OCI-LY1 (cell line): Measurements from ENCODE around the gene HOXD4.

Experiments used
- H2AFZ ChIP-seq: fragments of 200-600 bp; sonication (generic), shearing (Covaris generic); 2 replicates; pipeline ENCODE4 v1.6.0; 2014; ENCODE audit warnings: antibody characterized with exemption, mild to moderate bottlenecking, low read length
- H3F3A ChIP-seq: fragments of 200-600 bp; sonication (generic), shearing (Covaris generic); 2 replicates; pipeline ENCODE4 v1.6.0; 2014; ENCODE audit warnings: mild to moderate bottlenecking, antibody characterized with exemption, low read length, moderate library complexity; ENCODE audit not compliant: insufficient read depth
- H3K27ac ChIP-seq: fragments of 200-600 bp; sonication (generic); 2 replicates; pipeline ENCODE4 v1.5.1; 2014; ENCODE audit warnings: low read length, mixed run types, mild to moderate bottlenecking, low read depth; ENCODE audit not compliant: poor library complexity, severe bottlenecking
- H3K27me3 ChIP-seq: fragments of 200-600 bp; sonication (generic); 2 replicates; pipeline ENCODE4 v1.6.0; 2014; ENCODE audit warnings: antibody characterized with exemption, mild to moderate bottlenecking, low read length, moderate library complexity; ENCODE audit not compliant: insufficient read depth
- H3K36me3 ChIP-seq: fragments of 200-600 bp; sonication (generic); 2 replicates; pipeline ENCODE4 v1.6.1; 2014; ENCODE audit warnings: mild to moderate bottlenecking, antibody characterized with exemption, low read length, moderate library complexity, mixed read lengths; ENCODE audit not compliant: insufficient read depth
- H3K4me1 ChIP-seq: fragments of 200-600 bp; sonication (generic); 2 replicates; pipeline ENCODE4 v1.5.1; 2014; ENCODE audit warnings: mild to moderate bottlenecking, low read length, moderate library complexity; ENCODE audit not compliant: insufficient read depth, severe bottlenecking
- H3K4me2 ChIP-seq: fragments of 200-600 bp; sonication (generic), shearing (Covaris generic); 2 replicates; pipeline ENCODE4 v1.6.1; 2014; ENCODE audit warnings: low read length
- H3K4me3 ChIP-seq: fragments of 200-600 bp; sonication (generic); 2 replicates; pipeline ENCODE4 v1.5.1; 2014; ENCODE audit warnings: low read length, low read depth, mild to moderate bottlenecking, mixed read lengths; ENCODE audit not compliant: poor library complexity, severe bottlenecking
- H3K79me2 ChIP-seq: fragments of 200-600 bp; shearing (Covaris generic); 2 replicates; pipeline ENCODE4 v1.6.1; 2016; ENCODE audit warnings: mixed run types, low read length, mixed read lengths; ENCODE audit not compliant: insufficient read depth
- H3K9ac ChIP-seq: fragments of 200-600 bp; sonication (generic), shearing (Covaris generic); 2 replicates; pipeline ENCODE4 v1.6.1; 2014; ENCODE audit warnings: mild to moderate bottlenecking, low read length, mixed read lengths
- H3K9me2 ChIP-seq: fragments of 200-600 bp; sonication (generic), shearing (Covaris generic); 2 replicates; pipeline ENCODE4 v1.6.1; 2014; ENCODE audit warnings: low read depth, mild to moderate bottlenecking, low read length, mixed read lengths
- H3K9me3 ChIP-seq: fragments of 200-600 bp; shearing (Covaris generic); 2 replicates; pipeline ENCODE4 v1.6.1; 2014; ENCODE audit warnings: low read length, mixed read lengths
- H4K20me1 ChIP-seq: fragments of 200-600 bp; sonication (generic), shearing (Covaris generic); 2 replicates; pipeline ENCODE4 v1.6.0; 2016; ENCODE audit warnings: mild to moderate bottlenecking, low read length; ENCODE audit not compliant: insufficient read depth
- CTCF ChIP-seq: fragments of 200-600 bp; sonication (generic), shearing (Covaris generic); IDR thresholded peaks from 2 replicates; pipeline ENCODE4 v1.5.1; 2017; ENCODE audit warnings: mild to moderate bottlenecking, antibody characterized with exemption, low read length, moderate library complexity, mixed read lengths
- EZH2 ChIP-seq: fragments of 200-600 bp; sonication (generic), shearing (Covaris generic); IDR thresholded peaks from 2 replicates; pipeline ENCODE4 v1.8.0; 2017; ENCODE audit warnings: borderline replicate concordance, mixed run types, mild to moderate bottlenecking, antibody characterized with exemption, low read length, moderate library complexity, mixed read lengths

HOXD4 gene

GRCh38 chr2:176200971-176201370, 49.6 kb downstream of the HOXD4 start:
- Histone ChIP-seq H3K79me2 (no peaks in the 10 kb centered on the region), H3K9me2 (no peaks in the 10 kb centered on the region), H2AFZ (no peak overlapping the region), H3K9me3 (no peaks in the 10 kb centered on the region), H3F3A (no peaks in the 10 kb centered on the region), H3K36me3 (no peaks in the 10 kb centered on the region), H4K20me1 (no peaks in the 10 kb centered on the region), H3K4me3 (no peak overlapping the region), H3K4me1 (no peaks in the 10 kb centered on the region), H3K27ac (no peak overlapping the region), H3K4me2 (no peak overlapping the region), H3K9ac (no peak overlapping the region), H3K27me3 (no peaks in the 10 kb centered on the region)
- TF ChIP-seq CTCF (no peak), EZH2 (no peak)

GRCh38 chr2:176202491-176202890, 51.1 kb downstream of the HOXD4 start:
- Histone ChIP-seq H3F3A (no peaks in the 10 kb centered on the region), H3K36me3 (no peaks in the 10 kb centered on the region), H4K20me1 (no peaks in the 10 kb centered on the region), H3K27me3 (no peaks in the 10 kb centered on the region), H3K9ac (no peak overlapping the region), H3K4me1 (no peaks in the 10 kb centered on the region), H3K9me2 (no peaks in the 10 kb centered on the region), H3K9me3 (no peaks in the 10 kb centered on the region), H3K4me2 (no peak overlapping the region), H2AFZ (no peak overlapping the region), H3K79me2 (no peaks in the 10 kb centered on the region), H3K27ac (no peak overlapping the region), H3K4me3 (no peak overlapping the region)
- no peak for TF ChIP-seq EZH2
- TF ChIP-seq CTCF: no peak
